HG03354 (cell line): Measurements from ENCODE around the gene STOM.
"Not testable (repeated sequence)": the region's sequence is repeated elsewhere in the genome, so short reads cannot be mapped to it uniquely, and the experiment has no call there.

ENCODE experiments used
- ATAC-seq: cut with Tn5 transposase; IDR thresholded peaks from one replicate; pipeline ENCODE4 v1.9.1; 2021; ENCODE audit warnings: mild to moderate bottlenecking; ENCODE audit not compliant: unreplicated experiment, poor library complexity, severe bottlenecking

Gene STOM

DNA sequence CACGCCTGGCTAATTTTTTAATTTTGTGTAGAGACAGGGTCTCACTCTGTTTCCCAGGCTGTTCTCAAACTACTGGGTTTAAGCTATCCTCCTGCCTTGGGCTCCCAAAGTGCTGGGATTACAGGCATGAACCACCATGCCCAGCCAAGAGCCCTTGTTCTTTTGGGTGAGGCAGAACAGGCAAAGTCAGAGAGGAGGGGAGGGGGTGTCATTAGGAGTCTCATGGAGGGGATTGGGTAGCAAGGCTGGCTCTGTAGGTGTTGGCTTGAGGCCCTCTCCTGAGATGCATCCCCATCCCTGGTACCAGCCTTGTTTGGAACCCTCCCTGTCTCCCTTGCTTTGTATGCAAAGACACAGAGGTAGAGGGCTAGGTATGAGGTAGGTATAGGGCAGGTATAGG, 78.0 kb downstream of the STOM start:
- ATAC-seq: no peak

DNA sequence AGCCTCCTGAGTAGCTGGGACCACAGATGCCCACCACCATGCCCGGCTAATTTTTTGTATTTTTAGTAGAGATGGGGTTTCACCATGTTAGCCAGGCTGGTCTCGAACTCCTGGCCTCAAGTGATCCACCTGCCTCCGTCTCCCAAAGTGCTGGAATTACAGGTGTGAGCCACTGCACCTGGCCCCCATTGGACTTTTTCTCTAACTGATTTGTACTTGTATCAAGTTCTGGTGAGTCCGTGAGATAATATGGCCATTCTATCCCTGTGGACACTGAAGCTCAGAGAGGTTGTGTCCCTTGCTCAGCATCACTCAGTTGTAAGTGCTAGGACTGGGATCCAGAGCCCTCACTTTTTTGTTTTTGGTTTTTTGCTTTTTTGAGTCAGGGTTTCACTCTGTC, 78.5 kb downstream of the STOM start:
- not testable (repeated sequence) for ATAC-seq

DNA sequence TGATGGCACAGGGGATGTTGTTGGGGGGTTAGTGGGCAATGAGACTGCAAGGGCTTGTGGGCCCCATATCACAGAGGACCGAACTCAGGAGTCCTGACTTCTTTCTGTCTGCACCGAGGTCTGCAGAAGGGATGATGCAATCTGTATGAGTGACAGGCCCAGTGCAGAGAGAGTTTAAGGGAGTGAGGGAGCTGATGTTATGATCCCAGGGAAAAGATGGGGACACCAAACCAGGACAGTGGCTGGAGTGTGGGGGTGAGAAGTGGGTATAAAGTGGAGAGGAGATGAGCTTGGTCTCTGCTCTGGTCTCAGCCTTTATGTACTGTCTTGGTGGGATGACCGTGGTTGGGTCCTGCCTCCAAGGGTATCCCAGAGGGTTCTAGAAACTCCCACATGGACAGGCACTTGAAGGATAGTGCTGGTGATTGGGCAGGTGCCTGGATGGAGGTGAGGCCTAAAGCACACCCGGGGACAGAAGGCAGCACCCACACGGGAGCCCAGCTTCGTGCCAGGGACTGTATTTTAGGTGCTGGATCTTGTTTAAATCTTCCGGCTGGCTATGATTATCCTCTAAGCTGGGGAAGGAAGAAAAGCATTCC, 80.2 kb downstream of the STOM start:
- ATAC-seq: no peak

DNA sequence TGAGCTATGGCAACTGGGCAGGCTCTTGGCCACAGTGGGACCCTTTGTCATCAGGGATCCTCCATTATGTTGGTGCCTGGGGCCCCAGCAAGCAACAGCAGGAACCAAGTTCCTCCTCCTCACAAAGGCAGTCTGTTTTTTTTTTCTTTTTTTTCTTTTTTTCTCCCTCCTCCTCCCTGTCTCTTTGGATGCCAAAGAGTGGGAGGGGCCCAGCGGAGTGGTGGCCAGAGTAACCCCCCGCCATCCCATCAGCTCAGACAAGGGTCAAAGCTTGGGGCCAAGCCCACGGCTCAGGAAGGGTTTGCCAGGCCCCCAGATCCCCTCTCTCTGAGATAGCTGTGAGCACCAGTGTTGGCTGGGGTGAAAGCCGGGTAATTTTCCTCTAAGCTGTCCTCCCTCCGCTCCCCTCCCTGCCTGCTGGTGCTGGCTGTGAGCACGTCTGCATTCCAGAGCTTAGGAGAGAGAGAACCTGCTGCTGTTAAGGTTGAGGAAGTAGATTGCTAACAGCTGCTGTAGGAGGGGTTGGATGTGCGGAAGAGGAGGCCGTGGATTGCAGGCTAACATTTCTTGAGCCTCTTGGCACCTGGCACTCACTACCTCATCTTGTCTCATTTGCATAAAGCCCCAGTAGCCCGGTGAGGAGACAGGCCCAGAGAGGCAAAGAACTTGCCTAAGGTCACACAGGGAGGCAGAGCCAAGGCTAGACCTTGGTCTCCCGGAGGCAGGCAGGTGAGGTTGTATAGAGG, 80.9 kb downstream of the STOM start:
- ATAC-seq: no peak
